ENCODE data around the gene ACER3. TPM values are rescaled to one million over a fixed set of nuclear protein-coding genes. Genes with fewer than 3 reads are reported as not detected.
"Not testable (repeated sequence)": the region's sequence is repeated elsewhere in the genome, so short reads cannot be mapped to it uniquely, and the experiment has no call there.

The ACER3 gene
- total and polyA plus RNA-seq, 8 donors: 2.0 to 13.2 (median 5.9) TPM

GRCh38 chr11:76947190-76947589, 86.5 kb downstream of the ACER3 start:
- 82 to 92% methylated on average over 1 of the region's 1 CpG for WGBS, 2 donors
- Histone ChIP-seq H3K4me3 (no peak overlapping the region), H3K36me3 (no peaks in the 10 kb centered on the region), H3K27me3 (no peaks in the 10 kb centered on the region), H3K27ac (no peak overlapping the region), H3K4me1 (no peaks in the 10 kb centered on the region), H3K9me3 (no peaks in the 10 kb centered on the region)
- DNase-seq (no peak), FAIRE-seq (no peak), ATAC-seq (no peak)
- no peak for TF ChIP-seq CTCF (IDR thresholded peaks at IDR 0.05)
- intact Hi-C loops (cut with DNase I): no loop called here

DNA sequence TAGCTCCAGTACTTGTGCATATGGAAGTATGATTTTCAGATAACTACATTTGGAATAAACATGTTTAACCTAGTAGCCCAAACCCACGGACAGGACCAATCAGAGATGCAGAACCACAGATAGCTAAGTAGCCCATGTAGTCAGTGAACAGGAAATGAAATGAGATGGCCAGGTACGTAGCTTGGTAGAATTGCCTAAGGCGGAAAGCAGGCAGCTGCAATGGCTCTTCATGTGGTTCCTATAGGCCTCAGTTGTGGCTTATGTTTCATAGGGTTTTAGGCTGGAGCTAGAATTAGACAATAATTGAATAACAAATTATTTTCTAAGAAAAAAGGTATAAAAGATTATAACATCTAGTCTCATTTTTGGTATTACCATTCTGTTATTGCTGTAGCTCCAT, 87.1 kb downstream of the ACER3 start:
- FAIRE-seq (no peak), ATAC-seq (no peak), DNase-seq (no peak)
- intact Hi-C loops (cut with DNase I): no loop called here
- H3K27ac ChIP-seq: no peak overlapping the region
- no peaks in the 10 kb centered on the region for H3K9me3 ChIP-seq
- H3K4me1 ChIP-seq: no peaks in the 10 kb centered on the region
- no peak for TF ChIP-seq CTCF (IDR thresholded peaks at IDR 0.05)
- H3K36me3 ChIP-seq: no peaks in the 10 kb centered on the region
- 95 to 98% methylated on average over 3 of the region's 3 CpGs for WGBS, 2 donors
- no peaks in the 10 kb centered on the region for H3K27me3 ChIP-seq
- no peak overlapping the region for H3K4me3 ChIP-seq

- Histone ChIP-seq H3K27me3 (no peaks in the 10 kb centered on the region), H3K4me1 (no peaks in the 10 kb centered on the region), H3K36me3 (no peaks in the 10 kb centered on the region), H3K27ac (no peak overlapping the region), H3K9me3 (no peaks in the 10 kb centered on the region), H3K4me3 (no peak overlapping the region)
- ATAC-seq (no peak), DNase-seq (no peak), FAIRE-seq (no peak)
- intact Hi-C loops (cut with DNase I): no loop called here
- 85 to 97% methylated on average over 3 of the region's 3 CpGs for WGBS, 2 donors
- no peak for TF ChIP-seq CTCF (IDR thresholded peaks at IDR 0.05)
Observed at GRCh38 chr11:76955459-76956114, 94.9 kb downstream of the ACER3 start.

DNA sequence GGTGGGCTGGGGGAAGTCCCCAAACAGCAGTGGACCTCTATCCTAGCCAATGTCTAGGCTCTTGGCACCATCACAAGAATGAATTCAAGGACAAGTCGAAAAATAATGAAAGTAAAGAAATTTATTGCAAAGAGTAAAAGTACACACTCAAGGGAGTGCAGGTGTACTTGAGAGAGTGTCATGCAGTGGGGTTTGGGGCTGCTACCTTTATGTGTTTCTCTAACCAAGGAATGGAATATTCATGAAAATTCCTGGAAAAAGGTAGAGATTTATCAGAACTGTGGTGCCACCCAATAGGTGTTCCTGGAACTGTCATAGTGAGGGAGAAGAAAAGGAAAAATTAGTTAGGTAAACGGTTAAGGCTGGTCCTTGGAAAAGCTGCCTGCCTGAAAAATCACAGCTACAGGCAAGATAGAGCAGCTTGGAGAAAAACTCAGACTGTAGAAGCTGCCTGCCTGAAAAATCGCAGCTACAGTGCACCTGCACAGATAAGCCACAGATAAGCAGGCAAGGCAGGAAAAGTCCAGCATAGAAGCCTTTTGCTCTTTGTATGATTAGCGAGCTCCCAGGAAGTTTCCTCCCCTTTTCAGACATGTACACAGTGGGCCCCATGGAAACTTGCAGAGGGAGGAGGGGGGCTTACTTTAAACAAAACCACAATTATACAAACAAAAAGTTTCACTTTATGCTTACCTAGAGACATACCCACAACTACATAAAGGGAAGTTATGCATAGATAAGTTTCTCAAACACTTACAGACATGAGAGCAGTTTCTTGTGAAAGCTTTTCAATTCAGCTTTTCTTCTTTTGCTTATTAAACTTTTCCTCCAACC, 102.1 kb downstream of the ACER3 start:
- H3K4me3 ChIP-seq: no peak overlapping the region
- WGBS, 2 donors: 29% methylated on average over 4 of the region's 4 CpGs
- no peaks in the 10 kb centered on the region for H3K27me3 ChIP-seq
- H3K4me1 ChIP-seq: peaks cover 0 to 5% (median 0%) of the 10 kb centered on the region in 3 donors
- DNase-seq (peak in 3 of 6 donors; percentile 20 to 63 (median 41)), FAIRE-seq (no peak), ATAC-seq (peak; percentile 95 to 99 (median 98))
- intact Hi-C loops (cut with DNase I): no loop called here
- no peaks in the 10 kb centered on the region for H3K36me3 ChIP-seq
- no peaks in the 10 kb centered on the region for H3K9me3 ChIP-seq
- no peak for TF ChIP-seq CTCF (IDR thresholded peaks at IDR 0.05)
- peak overlapping the region in 2 of 4 donors; percentile 6 to 58 for H3K27ac ChIP-seq

- FAIRE-seq; H3K4me3 ChIP-seq; H3K4me1 ChIP-seq; intact Hi-C loops (cut with DNase I); H3K36me3 ChIP-seq; H3K9me3 ChIP-seq; H3K27me3 ChIP-seq; DNase-seq: not testable (repeated sequence)
- ATAC-seq: peak in 3 of 4 donors; percentile 16 to 37 (median 18)
- 80 to 81% methylated on average over 16 of the region's 16 CpGs for WGBS, 2 donors
- peak overlapping the region in 1 of 4 donors; percentile 58 for H3K27ac ChIP-seq
Observed at GRCh38 chr11:76963417-76964168, 102.9 kb downstream of the ACER3 start.
